ENCODE measurements around the gene CNOT6. TPM values are rescaled to one million over a fixed set of nuclear protein-coding genes. Genes with fewer than 3 reads are reported as not detected.
A peak's percentile ranks its signal among the peaks of the same experiment; 100 is the strongest.

CNOT6 gene
- total and polyA plus RNA-seq, 8 donors, result 4.7 to 38.2 (median 12.5) TPM

DNA sequence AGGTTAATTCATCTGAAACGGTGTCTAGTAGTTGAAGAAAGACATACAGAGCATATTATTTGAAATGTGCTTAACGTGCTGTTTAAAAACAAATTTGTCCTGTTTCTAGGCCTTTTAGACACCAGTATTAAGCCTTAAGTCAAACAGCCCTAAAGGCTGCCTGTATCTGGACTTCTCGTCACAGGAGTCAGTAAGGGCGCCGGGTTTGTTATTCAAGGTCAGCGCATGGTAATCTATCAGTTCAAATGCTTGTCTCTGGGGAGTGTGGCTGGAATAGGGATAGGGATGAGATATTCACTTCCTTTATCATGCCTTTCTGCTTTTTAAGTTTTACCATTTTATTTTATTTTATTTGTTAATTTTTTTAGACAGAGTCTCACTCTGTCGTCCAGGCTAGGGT, 9.4 kb upstream of the CNOT6 start:
- Histone ChIP-seq H3K27ac (no peak overlapping the region), H3K9me3 (no peaks in the 10 kb centered on the region), H3K36me3 (no peaks in the 10 kb centered on the region), H3K4me3 (no peak overlapping the region), H3K27me3 (no peaks in the 10 kb centered on the region), H3K4me1 (no peaks in the 10 kb centered on the region)
- WGBS, 5 donors, result 60 to 68% (median 63%) methylated on average over 7 of the region's 7 CpGs
- TF ChIP-seq, protein P1, sequence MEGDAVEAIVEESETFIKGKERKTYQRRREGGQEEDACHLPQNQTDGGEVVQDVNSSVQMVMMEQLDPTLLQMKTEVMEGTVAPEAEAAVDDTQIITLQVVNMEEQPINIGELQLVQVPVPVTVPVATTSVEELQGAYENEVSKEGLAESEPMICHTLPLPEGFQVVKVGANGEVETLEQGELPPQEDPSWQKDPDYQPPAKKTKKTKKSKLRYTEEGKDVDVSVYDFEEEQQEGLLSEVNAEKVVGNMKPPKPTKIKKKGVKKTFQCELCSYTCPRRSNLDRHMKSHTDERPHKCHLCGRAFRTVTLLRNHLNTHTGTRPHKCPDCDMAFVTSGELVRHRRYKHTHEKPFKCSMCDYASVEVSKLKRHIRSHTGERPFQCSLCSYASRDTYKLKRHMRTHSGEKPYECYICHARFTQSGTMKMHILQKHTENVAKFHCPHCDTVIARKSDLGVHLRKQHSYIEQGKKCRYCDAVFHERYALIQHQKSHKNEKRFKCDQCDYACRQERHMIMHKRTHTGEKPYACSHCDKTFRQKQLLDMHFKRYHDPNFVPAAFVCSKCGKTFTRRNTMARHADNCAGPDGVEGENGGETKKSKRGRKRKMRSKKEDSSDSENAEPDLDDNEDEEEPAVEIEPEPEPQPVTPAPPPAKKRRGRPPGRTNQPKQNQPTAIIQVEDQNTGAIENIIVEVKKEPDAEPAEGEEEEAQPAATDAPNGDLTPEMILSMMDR (IDR thresholded peaks at IDR 0.05), result no peak
- intact Hi-C loops (cut with DNase I; ENCODE audit: low total_unique reads), result no loop called here
- DNase-seq, result peak in 1 of 2 donors; percentile 2

DNA sequence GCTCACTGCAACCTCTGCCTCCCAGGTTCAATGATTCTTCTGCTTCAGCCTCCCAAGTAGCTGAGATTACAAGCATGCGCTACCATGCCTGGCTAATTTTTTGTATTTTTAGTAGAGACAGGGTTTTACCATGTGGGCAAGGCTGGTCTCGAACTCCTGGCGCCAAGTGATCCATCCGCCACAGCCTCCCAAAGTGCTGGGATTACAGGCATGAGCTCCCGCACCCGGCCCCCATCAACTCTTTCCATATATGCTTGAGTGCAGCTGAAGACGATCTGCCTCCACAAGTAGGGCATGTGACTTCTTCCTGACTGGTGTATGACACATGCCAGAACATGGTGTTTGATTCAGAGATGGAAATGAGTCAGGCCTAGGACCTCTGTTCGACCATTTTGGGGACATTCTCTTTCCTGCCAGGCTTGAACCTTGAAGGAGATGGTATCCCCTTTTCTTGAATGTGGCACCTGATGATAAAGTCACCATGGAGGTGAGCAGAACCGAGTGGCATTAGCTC, 7.5 kb upstream of the CNOT6 start:
- Histone ChIP-seq H3K36me3 (no peaks in the 10 kb centered on the region), H3K27ac (no peak overlapping the region), H3K9me3 (no peaks in the 10 kb centered on the region), H3K27me3 (no peaks in the 10 kb centered on the region), H3K4me1 (no peaks in the 10 kb centered on the region), H3K4me3 (no peak overlapping the region)
- TF ChIP-seq POLR2AphosphoS5 (IDR thresholded peaks at IDR 0.05), result no peak
- TF ChIP-seq POLR2A (IDR thresholded peaks at IDR 0.05), result no peak
- TF ChIP-seq, protein P1 (IDR thresholded peaks at IDR 0.05), result no peak
- TF ChIP-seq EP300 (IDR thresholded peaks at IDR 0.05), result no peak
- intact Hi-C loops (cut with DNase I; ENCODE audit: low total_unique reads), result no loop called here
- 88 to 97% (median 93%) methylated on average over 9 of the region's 9 CpGs for WGBS, 5 donors
- DNase-seq, result no peak

DNA sequence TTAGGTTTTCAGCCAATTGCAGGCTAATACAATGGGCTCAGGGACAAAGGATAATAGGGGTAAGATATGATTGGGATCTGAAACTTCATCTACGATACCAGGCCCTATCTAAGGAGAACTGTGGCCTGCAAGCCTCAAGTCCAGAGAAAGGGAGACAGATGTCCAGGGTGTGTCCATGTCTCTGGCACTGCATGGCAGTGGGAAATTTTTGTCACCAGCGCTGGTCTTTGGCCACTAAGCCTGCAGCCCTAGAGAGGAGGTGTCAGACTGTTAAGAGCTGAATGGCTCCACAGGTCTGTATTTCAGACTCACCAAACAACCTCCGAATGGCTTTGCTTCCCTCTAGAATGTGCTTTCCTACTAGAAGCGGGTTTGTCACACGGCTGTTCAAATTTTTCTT, 6.6 kb upstream of the CNOT6 start:
- DNase-seq, result no peak
- Histone ChIP-seq H3K4me3 (no peak overlapping the region), H3K27me3 (no peaks in the 10 kb centered on the region), H3K9me3 (no peaks in the 10 kb centered on the region), H3K27ac (no peak overlapping the region), H3K4me1 (no peaks in the 10 kb centered on the region), H3K36me3 (no peaks in the 10 kb centered on the region)
- 87 to 96% (median 90%) methylated on average over 5 of the region's 5 CpGs for WGBS, 5 donors
- intact Hi-C loops (cut with DNase I; ENCODE audit: low total_unique reads), result no loop called here
- TF ChIP-seq POLR2AphosphoS5 (IDR thresholded peaks at IDR 0.05) (no peak), POLR2A (IDR thresholded peaks at IDR 0.05) (no peak), EP300 (IDR thresholded peaks at IDR 0.05) (no peak)
- TF ChIP-seq, protein P1 (IDR thresholded peaks at IDR 0.05), result no peak

DNA sequence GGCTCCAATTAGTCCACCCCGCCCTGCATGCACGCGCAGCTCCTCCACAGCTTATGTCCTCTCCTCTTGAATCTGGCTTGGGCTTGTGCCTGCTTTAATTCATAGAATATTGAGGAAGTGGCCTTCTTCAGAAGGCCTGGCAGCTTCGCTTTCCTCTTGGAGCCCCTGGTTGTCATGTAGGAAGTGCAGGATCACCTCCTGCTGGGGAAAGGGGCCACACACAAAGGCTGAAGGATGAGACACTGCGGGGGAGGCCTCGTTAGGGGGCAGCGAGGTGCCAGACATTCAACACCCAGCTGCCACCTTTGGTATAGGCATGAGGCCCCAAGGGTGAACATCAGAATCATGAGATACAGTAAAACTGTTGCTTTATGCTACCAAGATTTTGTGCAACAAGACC, 2.7 kb upstream of the CNOT6 start:
- Histone ChIP-seq H3K4me3 (no peak overlapping the region), H3K4me1 (peaks cover 15 to 24% (median 22%) of the 10 kb centered on the region in 4 donors), H3K27me3 (no peaks in the 10 kb centered on the region), H3K9me3 (no peaks in the 10 kb centered on the region), H3K27ac (no peak overlapping the region), H3K36me3 (no peaks in the 10 kb centered on the region)
- WGBS, 5 donors, result 73 to 80% (median 79%) methylated on average over 7 of the region's 7 CpGs
- TF ChIP-seq POLR2AphosphoS5 (IDR thresholded peaks at IDR 0.05) (no peak), EP300 (IDR thresholded peaks at IDR 0.05) (no peak), POLR2A (IDR thresholded peaks at IDR 0.05) (no peak)
- TF ChIP-seq, protein P1 (IDR thresholded peaks at IDR 0.05), result no peak
- no peak for DNase-seq
- intact Hi-C loops (cut with DNase I; ENCODE audit: low total_unique reads), result no loop called here

Data from stomach (tissue), 9 donors.